Esophagus muscularis mucosa (tissue), 4 donors: Measurements from ENCODE around the gene DNAH6.

ENCODE experiments used
- CTCF ChIP-seq, 3 experiments: fragments of 200-600 bp in 2 of 3; fragments of 450-650 bp in 1 of 3; sonication (generic) in 2 of 3; IDR thresholded peaks; one replicate each; pipeline ENCODE4 v1.5.1; 2017 to 2019; ENCODE audit warnings: antibody characterized with exemption in 3 of 3, mild to moderate bottlenecking in 2 of 3, moderate library complexity in 1 of 3
- EP300 ChIP-seq: sonication (generic); formaldehyde crosslinking; IDR thresholded peaks from one replicate; pipeline ENCODE4 v1.6.1; 2017; ENCODE audit warnings: antibody characterized with exemption
- POLR2A ChIP-seq: fragments of 450-650 bp; IDR thresholded peaks from one replicate; pipeline ENCODE4 v1.6.1; 2017; ENCODE audit warnings: antibody characterized with exemption, moderate library complexity, mild to moderate bottlenecking, low read depth
- POLR2AphosphoS5 ChIP-seq, 2 donors: sonication (generic); formaldehyde crosslinking; IDR thresholded peaks; one replicate each; pipeline ENCODE4 v1.6.1; 2017; ENCODE audit warnings: antibody characterized with exemption in 2 of 2

DNA sequence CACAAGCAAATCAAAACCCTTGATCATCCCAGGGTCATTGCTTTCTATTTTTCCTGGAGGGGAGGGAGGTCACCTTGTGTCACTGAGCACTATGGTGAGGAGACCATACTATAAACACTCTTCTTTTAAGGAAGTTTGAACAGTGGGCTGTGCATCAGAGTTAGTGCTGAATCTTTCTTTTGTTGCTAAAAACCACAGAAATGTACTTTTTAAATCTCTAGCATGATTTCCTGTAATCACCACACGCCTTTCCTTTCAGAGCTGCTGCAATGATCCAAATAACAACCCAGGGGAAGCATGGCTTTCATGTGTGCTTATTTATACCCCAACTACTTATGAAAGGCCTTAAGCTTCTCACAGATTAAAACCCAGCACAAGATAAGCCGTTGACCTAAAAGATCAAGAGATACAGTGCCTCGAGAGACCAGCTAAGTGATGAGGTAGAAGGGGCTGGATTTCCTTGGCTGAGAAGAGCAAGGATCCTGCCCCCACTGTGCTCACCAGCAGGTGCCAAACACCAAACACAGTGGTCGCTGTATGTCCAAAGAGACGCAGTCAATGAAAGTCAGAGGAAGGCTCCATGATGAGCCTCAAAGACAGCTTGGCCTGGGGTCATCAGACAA, 329.9 kb downstream of the DNAH6 start:
- TF ChIP-seq CTCF (IDR thresholded peaks at IDR 0.05) (no peak), EP300 (no peak), POLR2AphosphoS5 (IDR thresholded peaks at IDR 0.05) (no peak), POLR2A (no peak)
